T-cell (primary cell): ENCODE results near the gene PIGBOS1. TPM values are rescaled to one million over a fixed set of nuclear protein-coding genes. Genes with fewer than 3 reads are reported as not detected.

Experiments
- ATAC-seq, 4 experiments: fragments of 200-7000 bp in 3 of 4; fragments of 150-1000 bp in 1 of 4; cut with Tn5 transposase; replicated peaks in 1 of 4; 1 replicate in 3 of 4; 2 replicates in 1 of 4; pipeline ENCODE4 v1.10.0; 2021; ENCODE audit warnings: moderate library complexity in 3 of 4, mild to moderate bottlenecking in 2 of 4, moderate number of reproducible peaks in 1 of 4
- CTCF ChIA-PET, 2 donors: fragments of 300-600 bp; sonication (Branson Sonifier 250); formaldehyde crosslinking; loops; one replicate each; lab custom pipeline; 2022; ENCODE audit warnings: antibody characterized with exemption in 2 of 2; lab: Charles Lee
- POLR2A ChIA-PET, 2 donors: fragments of 300-600 bp; sonication (Branson Sonifier 250); formaldehyde crosslinking; loops; one replicate each; lab custom pipeline; 2022; ENCODE audit warnings: antibody characterized with exemption in 2 of 2; lab: Charles Lee
- DNase-seq, 35 experiments: peaks; one replicate each; pipeline versions ENCODE4 v3.0.0 to v3.0.0-alpha.2; 2013 to 2023
- H3K27ac ChIP-seq: one replicate; pipeline ENCODE4 v1.5.1; 2013; ENCODE audit warnings: low read length
- H3K27me3 ChIP-seq, 2 experiments: replicated peaks in 1 of 2; 1 replicate in 1 of 2; 2 replicates in 1 of 2; pipeline versions ENCODE4 v1.6.1 to v1.7.0; 2013; ENCODE audit warnings: low read length in 1 of 2, mixed read lengths in 1 of 2; ENCODE audit not compliant: control insufficient read depth in 2 of 2, insufficient read depth in 2 of 2; ENCODE audit errors: extremely low read depth in 1 of 2
- H3K36me3 ChIP-seq, 2 donors: 1 replicate in 1 of 2; 2 replicates in 1 of 2; pipeline versions ENCODE4 v1.6.1 to v1.7.0; 2013; ENCODE audit warnings: low read length in 1 of 2; ENCODE audit not compliant: control insufficient read depth in 2 of 2, insufficient read depth in 1 of 2; ENCODE audit errors: extremely low read depth in 1 of 2
- H3K4me1 ChIP-seq, 2 experiments: 1 replicate in 1 of 2; 2 replicates in 1 of 2; pipeline versions ENCODE4 v1.6.1 to v1.7.0; 2013; ENCODE audit warnings: low read length in 2 of 2, mixed read lengths in 1 of 2; ENCODE audit not compliant: insufficient read depth in 2 of 2, control insufficient read depth in 1 of 2; ENCODE audit errors: extremely low read depth in 1 of 2
- H3K4me3 ChIP-seq, 2 donors: 1 replicate in 1 of 2; 2 replicates in 1 of 2; pipeline versions ENCODE4 v1.5.1 to v1.7.0; 2013; ENCODE audit warnings: mild to moderate bottlenecking in 2 of 2, low read length in 1 of 2, moderate library complexity in 1 of 2; ENCODE audit not compliant: control insufficient read depth in 1 of 2; ENCODE audit errors: extremely low read depth in 1 of 2
- H3K9me3 ChIP-seq: 2 replicates; pipeline ENCODE4 v1.7.0; 2013
- H3K27ac Mint-ChIP-seq, 2 donors: one replicate each; pipeline ENCODE4 v1.8.0; 2020 to 2021; ENCODE audit warnings: mild to moderate bottlenecking in 2 of 2, mixed read lengths in 2 of 2
- H3K27me3 Mint-ChIP-seq, 2 donors: one replicate each; pipeline ENCODE4 v1.8.0; 2021 to 2022; ENCODE audit warnings: mixed read lengths in 2 of 2
- H3K36me3 Mint-ChIP-seq: one replicate; pipeline ENCODE4 v1.8.0; 2021; ENCODE audit warnings: mixed read lengths
- H3K4me1 Mint-ChIP-seq, 3 donors: one replicate each; pipeline ENCODE4 v1.8.0; 2020 to 2022; ENCODE audit warnings: mixed read lengths in 3 of 3, mild to moderate bottlenecking in 1 of 3
- H3K4me3 Mint-ChIP-seq, 3 donors: one replicate each; pipeline ENCODE4 v1.8.0; 2020 to 2022; ENCODE audit warnings: mild to moderate bottlenecking in 3 of 3, mixed read lengths in 3 of 3, moderate library complexity in 3 of 3
- H3K9me3 Mint-ChIP-seq, 3 donors: one replicate each; pipeline ENCODE4 v1.8.0; 2020 to 2022; ENCODE audit warnings: mixed read lengths in 3 of 3
- WGBS: methylation state at CpG from one replicate; pipeline ENCODE4 v1.1.5; 2013; ENCODE audit warnings: missing lambda C conversion rate; ENCODE audit not compliant: insufficient coverage; 5-methylcytosine and 5-hydroxymethylcytosine counted together
- total RNA-seq, 35 experiments: library from RNA in 6 of 35; stranded (reverse) in 6 of 35; fragments of 120-200 nt in 1 of 35; gene quantifications; one replicate each; pipeline versions ENCODE4 v1.2.1 to v1.2.4 and lab custom pipeline; 2013 to 2026

The PIGBOS1 gene
- total RNA-seq, 5 donors from 2014 or later (not counting 1 experiment from before 2014, with no cell fraction given): 10.0 to 24.4 (median 16.7) TPM

GRCh38 chr15:55357774-55358173 is 38.9 kb upstream of the PIGBOS1 start:
- Mint-ChIP-seq H3K27me3 (no peaks in the 10 kb centered on the region), H3K4me3 (no peak overlapping the region), H3K27ac (peak overlapping the region in 1 of 2 donors; percentile 5), H3K36me3 (peaks cover 45% of the 10 kb centered on the region), H3K4me1 (no peaks in the 10 kb centered on the region), H3K9me3 (no peaks in the 10 kb centered on the region)
- H3K4me3 ChIP-seq: no peak overlapping the region
- H3K27ac ChIP-seq: no peak overlapping the region
- no CpG with 5 or more reads among the region's 2 CpGs for WGBS
- peaks cover 0 to 38% of the 10 kb centered on the region in 2 donors for H3K36me3 ChIP-seq
- ChIA-PET CTCF (no interaction called here), POLR2A (no interaction called here)
- no peak for ATAC-seq
- no peak for DNase-seq
- no peaks in the 10 kb centered on the region for H3K9me3 ChIP-seq
- no peaks in the 10 kb centered on the region for H3K27me3 ChIP-seq
- H3K4me1 ChIP-seq: no peaks in the 10 kb centered on the region

GRCh38 chr15:55356985-55357585 is 38.2 kb upstream of the PIGBOS1 start:
- WGBS: 96% methylated on average over 2 of the region's 5 CpGs
- Mint-ChIP-seq H3K36me3 (peaks cover 40% of the 10 kb centered on the region), H3K27me3 (no peaks in the 10 kb centered on the region)

GRCh38 chr15:55353025-55353424 is 34.1 kb upstream of the PIGBOS1 start:
- peaks cover 39% of the 10 kb centered on the region for H3K36me3 Mint-ChIP-seq

More at GRCh38 chr15:55356985-55357585, 38.2 kb upstream of the PIGBOS1 start:
- CTCF ChIA-PET: no interaction called here
- DNase-seq (no peak), ATAC-seq (no peak)
- H3K4me1 ChIP-seq: no peaks in the 10 kb centered on the region
- Mint-ChIP-seq H3K4me3 (no peak overlapping the region), H3K9me3 (no peaks in the 10 kb centered on the region), H3K27ac (peak overlapping the region in 1 of 2 donors; percentile 5), H3K4me1 (no peaks in the 10 kb centered on the region)
- no peaks in the 10 kb centered on the region for H3K27me3 ChIP-seq
- H3K4me3 ChIP-seq: no peak overlapping the region
- H3K27ac ChIP-seq: no peak overlapping the region
- POLR2A ChIA-PET: no interaction called here
- peaks cover 0 to 44% of the 10 kb centered on the region in 2 donors for H3K36me3 ChIP-seq
- no peaks in the 10 kb centered on the region for H3K9me3 ChIP-seq

GRCh38 chr15:55349282-55349681 is 30.4 kb upstream of the PIGBOS1 start:
- Histone ChIP-seq H3K27ac (no peak overlapping the region), H3K27me3 (no peaks in the 10 kb centered on the region), H3K4me3 (no peak overlapping the region), H3K9me3 (no peaks in the 10 kb centered on the region), H3K4me1 (no peaks in the 10 kb centered on the region), H3K36me3 (peaks cover 4 to 38% of the 10 kb centered on the region in 2 donors)
- CTCF ChIA-PET: no interaction called here
- Mint-ChIP-seq H3K27me3 (no peaks in the 10 kb centered on the region), H3K27ac (no peak overlapping the region), H3K4me1 (no peaks in the 10 kb centered on the region), H3K4me3 (no peak overlapping the region), H3K36me3 (peaks cover 33% of the 10 kb centered on the region), H3K9me3 (no peaks in the 10 kb centered on the region)
- ATAC-seq (no peak), DNase-seq (no peak)
- POLR2A ChIA-PET: no interaction called here
- WGBS: no CpG with 5 or more reads among the region's 2 CpGs

More at GRCh38 chr15:55353025-55353424, 34.1 kb upstream of the PIGBOS1 start:
- no peaks in the 10 kb centered on the region for H3K27me3 Mint-ChIP-seq
- H3K9me3 ChIP-seq: no peaks in the 10 kb centered on the region
- CTCF ChIA-PET: no interaction called here
- no CpG with 5 or more reads among the region's 2 CpGs for WGBS
- H3K27ac Mint-ChIP-seq: no peak overlapping the region
- H3K4me3 ChIP-seq: no peak overlapping the region
- DNase-seq (no peak), ATAC-seq (no peak)
- H3K4me1 ChIP-seq: no peaks in the 10 kb centered on the region
- H3K9me3 Mint-ChIP-seq: no peaks in the 10 kb centered on the region
- no peaks in the 10 kb centered on the region for H3K4me1 Mint-ChIP-seq
- H3K36me3 ChIP-seq: peaks cover 0 to 42% of the 10 kb centered on the region in 2 donors
- POLR2A ChIA-PET: no interaction called here
- H3K27ac ChIP-seq: no peak overlapping the region
- H3K4me3 Mint-ChIP-seq: no peak overlapping the region
- no peaks in the 10 kb centered on the region for H3K27me3 ChIP-seq

GRCh38 chr15:55348281-55348778 is 29.4 kb upstream of the PIGBOS1 start:
- H3K27me3 ChIP-seq: no peaks in the 10 kb centered on the region
- Mint-ChIP-seq H3K9me3 (no peaks in the 10 kb centered on the region), H3K4me1 (no peaks in the 10 kb centered on the region), H3K27ac (no peak overlapping the region), H3K27me3 (no peaks in the 10 kb centered on the region), H3K36me3 (peaks cover 39% of the 10 kb centered on the region), H3K4me3 (no peak overlapping the region)
- no peaks in the 10 kb centered on the region for H3K9me3 ChIP-seq
- DNase-seq: no peak
- H3K4me1 ChIP-seq: no peaks in the 10 kb centered on the region
- H3K27ac ChIP-seq: no peak overlapping the region
- H3K4me3 ChIP-seq: no peak overlapping the region
- peaks cover 4 to 36% of the 10 kb centered on the region in 2 donors for H3K36me3 ChIP-seq
- ChIA-PET POLR2A (no interaction called here), CTCF (no interaction called here)
- ATAC-seq: no peak
- 100% methylated on average over 2 of the region's 4 CpGs for whole genome bisulfite sequencing

- CTCF ChIA-PET: no interaction called here
- no peak for DNase-seq
Measured at GRCh38 chr15:55344206-55344605, 25.3 kb upstream of the PIGBOS1 start.

More at GRCh38 chr15:55344206-55344605, 25.3 kb upstream of the PIGBOS1 start:
- H3K4me3 Mint-ChIP-seq: no peak overlapping the region
- H3K36me3 Mint-ChIP-seq: peaks cover 41% of the 10 kb centered on the region
- H3K9me3 Mint-ChIP-seq: no peaks in the 10 kb centered on the region
- H3K27ac ChIP-seq: no peak overlapping the region
- H3K36me3 ChIP-seq: peaks cover 11 to 46% of the 10 kb centered on the region in 2 donors
- no peak for ATAC-seq
- H3K27me3 ChIP-seq: no peaks in the 10 kb centered on the region
- no peaks in the 10 kb centered on the region for H3K9me3 ChIP-seq
- no peak overlapping the region for H3K4me3 ChIP-seq
- no CpG with 5 or more reads among the region's 2 CpGs for WGBS
- no peaks in the 10 kb centered on the region for H3K4me1 Mint-ChIP-seq
- H3K27me3 Mint-ChIP-seq: no peaks in the 10 kb centered on the region
- H3K4me1 ChIP-seq: no peaks in the 10 kb centered on the region
- peak overlapping the region; percentile 17 to 35 for H3K27ac Mint-ChIP-seq
- POLR2A ChIA-PET: no interaction called here
